Keratinocyte (primary cell): ENCODE measurements around the gene RAI2. TPM values are rescaled to one million over a fixed set of nuclear protein-coding genes. Genes with fewer than 3 reads are reported as not detected.

ENCODE experiments used
- DNase-seq: peaks from one replicate; pipeline ENCODE4 v3.0.0-alpha.2; 2011; ENCODE audit warnings: low read depth, missing footprints, low spot score
- FAIRE-seq: peaks from 2 replicates; lab custom pipeline; 2011; peaks lifted over from hg19 to GRCh38; lab: Jason Lieb, UNC
- H2AFZ ChIP-seq: 2 replicates; pipeline ENCODE4 v1.6.0; 2012; ENCODE audit warnings: low read length, control low read depth, inconsistent platforms; ENCODE audit not compliant: control insufficient read depth
- H3K27ac ChIP-seq: 2 replicates; pipeline ENCODE4 v1.5.1; 2011; ENCODE audit warnings: low read length; ENCODE audit not compliant: control insufficient read depth, insufficient read depth
- H3K27me3 ChIP-seq: 3 replicates; pipeline ENCODE4 v1.6.0; 2011; ENCODE audit warnings: low read length; ENCODE audit not compliant: control insufficient read depth, insufficient read depth; ENCODE audit errors: extremely low read depth
- H3K36me3 ChIP-seq, 2 experiments: 2 replicates in 1 of 2; 3 replicates in 1 of 2; pipeline ENCODE4 v1.5.1; 2011; ENCODE audit warnings: low read length in 2 of 2, mild to moderate bottlenecking in 1 of 2; ENCODE audit not compliant: control insufficient read depth in 2 of 2, insufficient read depth in 2 of 2; ENCODE audit errors: extremely low read depth in 1 of 2
- H3K4me1 ChIP-seq: 3 replicates; pipeline ENCODE4 v1.5.1; 2011; ENCODE audit warnings: low read length; ENCODE audit not compliant: control insufficient read depth, insufficient read depth; ENCODE audit errors: extremely low read depth
- H3K4me2 ChIP-seq: 3 replicates; pipeline ENCODE4 v1.6.0; 2011; ENCODE audit warnings: low read depth, low read length; ENCODE audit not compliant: control insufficient read depth, insufficient read depth; ENCODE audit errors: extremely low read depth
- H3K4me3 ChIP-seq, 3 experiments: fragments of 200-600 bp in 1 of 3; sonication (generic) in 1 of 3; 2 replicates in 2 of 3; 3 replicates in 1 of 3; pipeline ENCODE4 v1.5.1; 2011 to 2016; ENCODE audit warnings: low read length in 3 of 3, mild to moderate bottlenecking in 3 of 3, control low read depth in 2 of 3, inconsistent platforms in 1 of 3, low read depth in 1 of 3, mixed read lengths in 1 of 3, mixed run types in 1 of 3, moderate library complexity in 1 of 3; ENCODE audit not compliant: control insufficient read depth in 2 of 3, insufficient read depth in 2 of 3; ENCODE audit errors: extremely low read depth in 1 of 3
- H3K79me2 ChIP-seq: 2 replicates; pipeline ENCODE4 v1.6.0; 2012; ENCODE audit warnings: low read length; ENCODE audit not compliant: control insufficient read depth, insufficient read depth
- H3K9ac ChIP-seq: 3 replicates; pipeline ENCODE4 v1.6.0; 2011; ENCODE audit warnings: low read length; ENCODE audit not compliant: control insufficient read depth, insufficient read depth; ENCODE audit errors: extremely low read depth
- H3K9me1 ChIP-seq: 3 replicates; pipeline ENCODE4 v1.6.0; 2011; ENCODE audit warnings: low read length; ENCODE audit not compliant: control insufficient read depth, insufficient read depth; ENCODE audit errors: extremely low read depth
- H3K9me3 ChIP-seq: 2 replicates; pipeline ENCODE4 v1.5.1; 2012; ENCODE audit warnings: low read depth, low read length; ENCODE audit not compliant: control insufficient read depth
- H4K20me1 ChIP-seq: 3 replicates; pipeline ENCODE4 v1.6.0; 2011; ENCODE audit warnings: low read length; ENCODE audit not compliant: control insufficient read depth, insufficient read depth; ENCODE audit errors: extremely low read depth
- CTCF ChIP-seq, 3 experiments: IDR thresholded peaks in 1 of 3; conservative IDR thresholded peaks in 1 of 3; optimal IDR thresholded peaks in 1 of 3; 2 replicates in 2 of 3; 3 replicates in 1 of 3; pipeline versions ENCODE3 to v1.5.1; 2011; ENCODE audit warnings: low read length in 3 of 3, mild to moderate bottlenecking in 3 of 3, moderate library complexity in 2 of 3, control low read depth in 1 of 3, inconsistent platforms in 1 of 3; ENCODE audit not compliant: insufficient read depth in 2 of 3; ENCODE audit errors: extremely low read depth in 1 of 3
- EZH2 ChIP-seq: IDR thresholded peaks from one replicate; pipeline ENCODE4 v1.6.1; 2012; ENCODE audit warnings: inconsistent platforms, mild to moderate bottlenecking, low read length, moderate library complexity
- dilution Hi-C: fragments of 300-500 bp; cut with MboI; formaldehyde crosslinking; loops from one replicate; pipeline ENCODE4 v1.7.0; 2020; ENCODE audit warnings: low sequenced_read_pairs; ENCODE audit not compliant: extremely low pct_ligation_motif_present
- polyA plus RNA-seq, 5 experiments: library from polyadenylated mRNA; depleted of rRNA in 3 of 5; stranded (reverse) in 3 of 5; stranded (forward) in 1 of 5; unstranded in 1 of 5; fragments of >200 nt; gene quantifications; 1 replicate in 1 of 5; 2 replicates in 3 of 5; 3 replicates in 1 of 5; pipeline versions ENCODE4 v1.2.1 to v1.2.3, GENCODE V29; 2011 to 2012; ENCODE audit warnings: missing spikeins in 2 of 5, low read depth in 1 of 5, low replicate concordance in 1 of 5

Gene RAI2
- polyA plus RNA-seq, 1 donor (not counting 4 experiments of a cell fraction or from before 2014, with no cell fraction given) = not detected

GRCh38 chrX:17833954-17834353 lies 27.1 kb downstream of the RAI2 start:
- Histone ChIP-seq H3K9me3 (no peaks in the 10 kb centered on the region), H3K9me1 (no peaks in the 10 kb centered on the region), H3K27ac (no peak overlapping the region), H3K79me2 (no peaks in the 10 kb centered on the region), H3K9ac (no peak overlapping the region), H3K4me1 (no peaks in the 10 kb centered on the region), H3K4me3 (no peak overlapping the region), H2AFZ (no peak overlapping the region), H4K20me1 (no peaks in the 10 kb centered on the region), H3K4me2 (no peak overlapping the region), H3K36me3 (no peaks in the 10 kb centered on the region), H3K27me3 (peaks cover 5% of the 10 kb centered on the region)
- FAIRE-seq (no peak), DNase-seq (no peak)
- TF ChIP-seq CTCF (optimal IDR thresholded peaks at IDR 0.05 in 1 of 3, IDR thresholded peaks at IDR 0.05 in 1 of 3, conservative IDR thresholded peaks at IDR 0.05 in 1 of 3; ENCODE audit: extremely low read depth in 1 of 3, insufficient read depth in 2 of 3, low read length in 3 of 3) = no peak
- TF ChIP-seq EZH2 = no peak
- dilution Hi-C loops = no loop called here

- dilution Hi-C loops = no loop called here
- Histone ChIP-seq H3K36me3 (no peaks in the 10 kb centered on the region), H3K4me1 (no peaks in the 10 kb centered on the region), H4K20me1 (no peaks in the 10 kb centered on the region), H3K4me3 (no peak overlapping the region), H3K27ac (no peak overlapping the region), H3K9me3 (no peaks in the 10 kb centered on the region), H3K9ac (no peak overlapping the region), H3K9me1 (no peaks in the 10 kb centered on the region), H3K4me2 (no peak overlapping the region), H3K27me3 (no peaks in the 10 kb centered on the region), H2AFZ (no peak overlapping the region), H3K79me2 (no peaks in the 10 kb centered on the region)
- TF ChIP-seq CTCF (optimal IDR thresholded peaks at IDR 0.05 in 1 of 3, IDR thresholded peaks at IDR 0.05 in 1 of 3, conservative IDR thresholded peaks at IDR 0.05 in 1 of 3; ENCODE audit: extremely low read depth in 1 of 3, insufficient read depth in 2 of 3, low read length in 3 of 3) (no peak), EZH2 (no peak)
- DNase-seq (no peak), FAIRE-seq (no peak)
These were observed 29.8 kb downstream of the RAI2 start for GRCh38 chrX:17831255-17831654.
